ENCODE measurements around the gene HSPG2. TPM values are rescaled to one million over a fixed set of nuclear protein-coding genes. Genes with fewer than 3 reads are reported as not detected.
A peak's percentile ranks its signal among the peaks of the same experiment; 100 is the strongest.
"Not testable (repeated sequence)": the region's sequence is repeated elsewhere in the genome, so short reads cannot be mapped to it uniquely, and the experiment has no call there.

HSPG2 gene
- total and polyA plus RNA-seq, 2 donors (not counting 1 experiment from before 2014, with no cell fraction given): 2.0 to 4.5 TPM

- H4K20me1 ChIP-seq (ENCODE audit: control insufficient read depth, insufficient read depth, low read length, poor library complexity, severe bottlenecking): peaks cover 51% of the 10 kb centered on the region
- H3K27me3 Mint-ChIP-seq: no peaks in the 10 kb centered on the region
- DNase-seq: no peak
- peak overlapping the region; percentile 26 for H3K4me3 Mint-ChIP-seq
- H3K4me1 Mint-ChIP-seq: peaks cover 54% of the 10 kb centered on the region
- H2AFZ ChIP-seq (ENCODE audit: insufficient read depth, low read depth, low read length, poor library complexity, severe bottlenecking): no peak overlapping the region
- ATAC-seq (ENCODE audit: low read depth): no peak
- peaks cover 26 to 48% of the 10 kb centered on the region in 2 donors for H3K4me1 ChIP-seq (ENCODE audit: control insufficient read depth in 2 of 2, insufficient read depth in 2 of 2, low read length in 2 of 2)
- H3K36me3 ChIP-seq (replicated peaks in 1 of 2; ENCODE audit: control extremely low read depth in 1 of 2, control insufficient read depth in 1 of 2, extremely low read depth in 1 of 2, insufficient read depth in 2 of 2, low read length in 1 of 2): no peaks in the 10 kb centered on the region
- intact Hi-C loops (cut with micrococcal nuclease): no loop called here
- H3K4me2 ChIP-seq (replicated peaks; ENCODE audit: low read depth, low read length, poor library complexity, severe bottlenecking): no peak overlapping the region
- POLR2A ChIA-PET: no interaction called here
- CTCF ChIA-PET: no interaction called here
- H3K9me3 ChIP-seq (ENCODE audit: control extremely low read depth in 1 of 3, control insufficient read depth in 2 of 3, insufficient read depth in 1 of 3, low read length in 2 of 3): peaks cover 0 to 5% (median 1%) of the 10 kb centered on the region in 3 donors
- H3K79me2 ChIP-seq (ENCODE audit: control insufficient read depth, insufficient read depth, low read length): peaks cover 90% of the 10 kb centered on the region
- peaks cover 2% of the 10 kb centered on the region for H3K9me3 Mint-ChIP-seq (ENCODE audit: insufficient read depth)
- WGBS (ENCODE audit: insufficient coverage): no CpG with 5 or more reads among the region's 2 CpGs
- no peak overlapping the region for H3K9ac ChIP-seq (ENCODE audit: low read length)
- TF ChIP-seq EZH2 (IDR thresholded peaks at IDR 0.05; ENCODE audit: borderline replicate concordance, insufficient read depth, low read depth, low read length, poor library complexity, severe bottlenecking) (no peak), CTCF (IDR thresholded peaks at IDR 0.05) (no peak)
- no peak overlapping the region for H3K27ac ChIP-seq (ENCODE audit: low read length in 2 of 2)
- H3K27me3 ChIP-seq (replicated peaks in 1 of 4; ENCODE audit: control extremely low read depth in 1 of 4, control insufficient read depth in 3 of 4, insufficient read depth in 4 of 4, low read length in 3 of 4): no peaks in the 10 kb centered on the region
- no peak overlapping the region for H3K4me3 ChIP-seq (ENCODE audit: control extremely low read depth in 1 of 5, extremely low read depth in 1 of 5, insufficient read depth in 1 of 5, low read depth in 2 of 5, low read length in 4 of 5)
- peak overlapping the region; percentile 32 for H3K27ac Mint-ChIP-seq
Observed at GRCh38 chr1:21778405-21778727, 158.7 kb downstream of the HSPG2 start.

GRCh38 chr1:21776925-21777324, 160.2 kb downstream of the HSPG2 start:
- H3K9ac ChIP-seq (ENCODE audit: low read length); H3K9me3 Mint-ChIP-seq (ENCODE audit: insufficient read depth); H3K36me3 ChIP-seq (replicated peaks in 1 of 2; ENCODE audit: control extremely low read depth in 1 of 2, control insufficient read depth in 1 of 2, extremely low read depth in 1 of 2, insufficient read depth in 2 of 2, low read length in 1 of 2); H3K27me3 Mint-ChIP-seq; H3K27me3 ChIP-seq (replicated peaks in 1 of 4; ENCODE audit: control extremely low read depth in 1 of 4, control insufficient read depth in 3 of 4, insufficient read depth in 4 of 4, low read length in 3 of 4); H3K9me3 ChIP-seq (ENCODE audit: control extremely low read depth in 1 of 3, control insufficient read depth in 2 of 3, insufficient read depth in 1 of 3, low read length in 2 of 3); CTCF ChIA-PET; H2AFZ ChIP-seq (ENCODE audit: insufficient read depth, low read depth, low read length, poor library complexity, severe bottlenecking); H3K4me2 ChIP-seq (replicated peaks; ENCODE audit: low read depth, low read length, poor library complexity, severe bottlenecking); intact Hi-C loops (cut with micrococcal nuclease); ATAC-seq (ENCODE audit: low read depth); DNase-seq; H3K27ac ChIP-seq (ENCODE audit: low read length in 2 of 2); H3K27ac Mint-ChIP-seq; H3K4me3 Mint-ChIP-seq; H3K4me3 ChIP-seq (ENCODE audit: control extremely low read depth in 1 of 5, extremely low read depth in 1 of 5, insufficient read depth in 1 of 5, low read depth in 2 of 5, low read length in 4 of 5): not testable (repeated sequence)
- Histone ChIP-seq H3K4me1 (ENCODE audit: control insufficient read depth in 2 of 2, insufficient read depth in 2 of 2, low read length in 2 of 2) (peaks cover 27 to 51% of the 10 kb centered on the region in 2 donors), H4K20me1 (ENCODE audit: control insufficient read depth, insufficient read depth, low read length, poor library complexity, severe bottlenecking) (peaks cover 52% of the 10 kb centered on the region), H3K79me2 (ENCODE audit: control insufficient read depth, insufficient read depth, low read length) (peaks cover 97% of the 10 kb centered on the region)
- 100% methylated on average over 1 of the region's 5 CpGs for WGBS (ENCODE audit: insufficient coverage)
- H3K4me1 Mint-ChIP-seq: peaks cover 57% of the 10 kb centered on the region
- POLR2A ChIA-PET: interaction anchor here (0.6 kb wide), 1 partner anchor 869 kb away, joined by 7 read pairs; no protein-coding TSS in a partner anchor

Measured in B cell (primary cell).